GM21526 (cell line): ENCODE results near the gene AZIN2.

Experiments
- ATAC-seq: cut with Tn5 transposase; IDR thresholded peaks from one replicate; pipeline ENCODE4 v1.9.1; 2021; ENCODE audit warnings: moderate library complexity; ENCODE audit not compliant: unreplicated experiment, low FRiP score

Gene AZIN2

DNA sequence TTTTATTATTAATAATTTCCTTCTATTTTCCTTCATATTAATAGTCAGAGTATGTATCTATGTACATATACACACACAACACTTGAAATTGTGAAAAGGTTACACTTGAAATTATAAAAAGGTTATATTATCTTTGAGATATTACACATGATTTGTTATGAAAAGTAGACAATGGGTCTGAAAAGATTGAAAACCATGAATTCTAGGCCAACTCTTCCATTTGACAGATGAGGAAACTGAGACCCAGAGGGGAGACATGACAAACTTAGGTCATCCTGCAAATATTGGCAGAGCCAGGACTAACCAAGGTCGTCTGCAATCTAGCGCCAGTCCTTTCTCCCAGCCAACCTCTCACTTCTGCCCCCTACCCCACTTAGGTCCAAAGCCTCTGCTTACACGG is 67.7 kb downstream of the AZIN2 start:
- ATAC-seq: no peak

GRCh38 chr1:33149453-33150190 is 68.7 kb downstream of the AZIN2 start:
- no peak for ATAC-seq

GRCh38 chr1:33150522-33150921 is 69.6 kb downstream of the AZIN2 start:
- ATAC-seq: no peak

DNA sequence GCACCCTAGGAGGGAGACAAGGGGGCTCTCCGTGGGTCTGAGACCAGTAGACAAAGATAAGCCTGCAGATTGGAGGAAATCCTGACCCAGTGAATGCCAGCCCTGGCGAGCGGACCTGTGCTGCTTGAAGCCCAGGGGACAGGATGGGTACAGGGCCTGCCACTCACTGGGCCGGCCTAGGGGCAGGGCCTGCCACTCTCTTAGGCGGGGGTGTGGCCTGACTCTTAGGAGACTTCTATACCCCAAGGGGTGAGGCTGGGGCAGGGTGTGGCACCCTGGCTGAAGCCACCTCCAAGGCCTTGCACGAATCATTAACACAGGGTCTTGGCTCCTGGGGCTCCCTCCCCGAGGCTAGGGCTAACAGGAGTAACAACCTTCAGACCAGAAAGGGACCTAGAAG is 70.2 kb downstream of the AZIN2 start:
- ATAC-seq: no peak

DNA sequence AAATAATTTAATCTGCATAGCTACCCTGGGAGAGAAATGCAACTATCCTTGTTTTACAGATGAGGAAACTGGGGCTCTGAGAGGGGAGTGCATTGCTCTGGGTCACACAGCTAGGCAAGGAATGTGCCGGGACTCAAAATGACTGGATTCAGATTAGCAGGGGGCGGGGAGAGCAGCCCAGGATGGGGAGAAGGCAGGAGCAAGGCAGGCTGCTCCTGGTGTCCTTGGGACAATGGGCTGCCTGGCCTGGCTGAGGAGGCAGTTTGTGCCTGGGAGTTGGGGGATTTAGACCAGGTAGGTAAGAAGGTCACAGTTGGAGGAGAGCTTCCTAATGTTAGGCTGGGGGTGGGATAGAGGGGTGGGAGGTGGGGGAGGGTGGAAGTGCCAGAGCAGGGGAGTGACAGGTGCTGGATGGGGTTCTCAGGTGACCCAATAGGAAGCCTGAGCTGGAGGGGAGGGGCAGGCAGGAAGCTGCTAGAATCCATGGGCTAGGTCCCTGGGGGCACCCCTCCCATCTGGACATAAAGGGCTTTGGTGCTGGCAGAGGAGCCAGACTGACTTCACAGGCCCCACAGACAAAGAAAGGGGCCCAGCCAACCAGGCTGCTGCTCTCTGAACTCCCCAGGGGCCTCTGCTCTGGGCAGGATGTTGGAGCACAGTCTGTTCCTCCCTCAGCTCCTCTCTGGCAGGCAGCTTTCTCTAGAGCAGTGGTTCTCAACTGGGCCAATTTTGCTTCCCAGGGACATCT is 71.9 kb downstream of the AZIN2 start:
- no peak for ATAC-seq

DNA sequence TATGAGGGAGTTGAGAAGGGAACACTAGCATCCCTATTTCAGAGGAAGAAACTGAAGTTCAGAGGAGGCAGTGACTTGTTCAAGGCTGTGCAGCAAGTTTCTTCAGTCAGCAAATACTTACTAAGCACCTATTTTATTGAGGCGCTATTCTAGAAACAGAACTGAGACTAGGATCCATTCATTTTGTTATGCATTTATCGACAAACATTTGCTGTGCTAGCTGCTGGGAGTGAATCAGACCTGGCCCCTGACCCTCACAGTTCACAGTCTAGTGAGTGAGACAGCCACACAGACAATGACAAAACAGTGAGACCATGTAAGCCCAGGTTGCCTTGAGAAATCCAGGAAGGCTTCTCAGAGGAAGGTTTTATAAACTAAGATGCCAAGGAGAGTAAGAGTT is 72.7 kb downstream of the AZIN2 start:
- ATAC-seq: no peak

- ATAC-seq: no peak
Observed at GRCh38 chr1:33155877-33156538, 75.1 kb downstream of the AZIN2 start.

DNA sequence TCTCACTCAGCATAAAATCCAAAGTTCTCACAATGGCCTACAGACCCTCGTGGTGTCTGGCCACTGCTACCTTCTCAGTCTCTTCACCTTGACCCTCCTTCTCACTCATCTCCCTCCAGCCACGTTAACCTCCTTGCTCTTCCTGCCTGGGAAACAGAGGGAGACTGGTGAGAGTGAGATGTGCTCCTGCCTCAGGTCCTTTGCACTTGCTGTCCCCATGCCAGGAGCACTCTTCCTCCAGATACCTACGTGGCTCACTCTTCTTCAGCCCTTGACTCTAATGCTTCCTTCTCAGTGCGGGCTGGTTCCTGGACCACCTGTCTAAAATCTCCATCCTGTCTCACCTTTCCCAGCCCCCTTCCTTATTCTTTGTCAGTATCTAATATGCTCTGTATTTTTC is 76.2 kb downstream of the AZIN2 start:
- ATAC-seq: no peak

DNA sequence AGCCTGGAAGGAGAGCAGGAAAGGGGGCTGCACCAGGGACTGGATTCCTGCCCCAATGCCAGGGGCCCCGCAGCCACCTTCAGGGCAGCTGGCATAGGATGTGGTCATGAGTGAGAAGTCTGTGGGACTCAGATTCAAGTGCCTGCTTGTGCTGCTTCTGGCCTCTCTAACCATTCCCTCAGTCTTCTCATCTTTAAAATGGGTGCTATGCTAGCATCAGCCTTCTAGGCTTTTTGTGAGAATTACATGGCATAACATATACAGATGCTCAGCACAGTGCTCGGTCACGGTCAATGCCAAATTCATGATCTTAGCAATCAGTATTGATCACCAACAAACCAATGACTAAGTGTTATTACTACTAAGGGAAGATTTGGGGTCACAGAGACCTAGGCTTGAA is 77.4 kb downstream of the AZIN2 start:
- ATAC-seq: no peak

- no peak for ATAC-seq
Observed at GRCh38 chr1:33159577-33159976, 78.6 kb downstream of the AZIN2 start.

DNA sequence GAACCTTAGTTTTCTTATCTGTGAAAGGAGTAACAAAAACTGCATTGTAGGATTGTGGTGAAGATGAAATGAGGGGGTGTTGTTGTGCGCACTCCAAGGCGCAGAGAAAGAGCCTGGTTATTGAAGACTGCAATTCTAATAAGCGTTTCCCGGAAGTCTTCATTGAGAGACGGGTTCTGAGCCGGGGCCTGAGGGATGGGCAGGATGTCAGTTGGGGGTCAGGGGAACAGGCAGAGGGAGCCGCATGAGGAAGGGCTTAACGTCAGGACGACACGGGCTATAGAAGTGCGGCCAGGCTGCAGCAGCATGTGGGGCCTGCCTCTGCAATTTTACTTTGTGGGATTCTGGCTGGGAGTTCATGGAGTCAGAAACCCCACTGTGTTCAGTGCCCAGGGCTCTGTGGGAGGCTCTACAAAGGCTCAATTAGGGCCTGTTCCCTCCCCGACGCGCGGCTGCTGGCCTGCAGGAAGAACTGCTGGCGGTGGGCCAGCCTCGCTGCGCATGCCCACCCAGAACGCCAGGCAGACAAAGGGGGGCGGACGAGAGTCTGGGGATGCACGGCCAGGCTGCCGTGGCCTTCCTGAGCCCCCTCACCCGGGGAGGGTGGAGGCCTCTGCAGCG is 80.2 kb downstream of the AZIN2 start:
- ATAC-seq: no peak

DNA sequence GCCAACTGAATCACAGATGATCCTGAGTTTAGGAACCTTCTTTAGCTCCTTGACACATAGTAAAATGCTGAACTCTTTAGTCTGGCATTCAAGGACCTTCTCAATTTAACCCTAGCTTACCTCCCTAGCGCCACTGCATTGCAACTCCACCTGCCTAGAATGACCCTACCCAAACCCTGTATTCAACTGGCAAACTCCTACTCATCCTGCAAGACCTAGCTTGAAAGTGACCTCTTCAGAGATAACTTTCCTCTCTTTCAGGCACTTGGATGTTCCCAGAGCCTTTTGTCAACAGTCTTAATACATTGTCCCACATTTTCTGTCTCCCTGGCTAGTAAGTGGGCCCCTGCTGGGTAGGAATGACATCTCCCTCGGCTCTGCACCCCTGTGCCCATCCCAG is 81.2 kb downstream of the AZIN2 start:
- ATAC-seq: no peak

DNA sequence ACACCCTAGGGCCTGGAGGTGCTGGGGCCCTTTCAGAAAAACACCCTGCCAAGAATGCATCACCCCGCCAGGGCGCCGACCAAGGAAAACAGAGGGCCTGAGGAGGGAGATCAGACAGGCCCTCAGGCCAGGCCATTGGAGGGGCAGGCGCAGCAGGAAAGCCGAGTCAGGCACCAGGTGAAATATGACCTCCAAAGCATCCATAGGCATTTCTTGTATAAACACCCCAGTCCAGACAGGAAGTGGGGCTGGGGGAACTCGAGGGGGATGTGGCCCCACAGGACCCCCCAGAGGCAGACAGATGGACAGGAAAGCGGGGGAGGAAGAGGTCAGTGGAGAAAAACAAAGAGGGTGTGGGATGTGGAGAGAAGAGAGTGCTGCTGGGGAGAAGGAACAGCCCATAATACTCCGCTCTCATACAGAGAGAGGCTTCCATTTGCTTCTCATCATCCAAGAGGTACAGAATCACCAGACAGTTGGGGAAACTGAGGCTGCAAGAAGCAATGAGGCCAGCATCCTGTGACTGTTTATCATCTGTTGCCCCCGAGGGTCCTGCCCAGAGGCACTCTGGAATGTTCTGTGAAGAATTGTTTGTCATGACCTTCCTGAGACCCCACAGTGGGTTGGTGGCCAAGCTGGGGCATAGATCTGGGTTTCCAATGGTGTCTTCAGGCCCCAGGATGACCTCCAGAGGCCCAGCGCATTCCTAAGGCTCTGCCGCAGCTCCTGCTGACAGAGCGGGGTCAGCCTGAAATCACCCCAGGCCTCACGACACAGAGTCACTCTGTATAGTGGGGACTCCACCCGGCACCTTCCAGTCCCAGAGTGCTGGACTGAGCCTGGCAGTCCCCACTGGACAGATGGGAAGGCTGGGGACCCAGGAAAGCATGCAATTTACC is 82.9 kb downstream of the AZIN2 start:
- no peak for ATAC-seq

DNA sequence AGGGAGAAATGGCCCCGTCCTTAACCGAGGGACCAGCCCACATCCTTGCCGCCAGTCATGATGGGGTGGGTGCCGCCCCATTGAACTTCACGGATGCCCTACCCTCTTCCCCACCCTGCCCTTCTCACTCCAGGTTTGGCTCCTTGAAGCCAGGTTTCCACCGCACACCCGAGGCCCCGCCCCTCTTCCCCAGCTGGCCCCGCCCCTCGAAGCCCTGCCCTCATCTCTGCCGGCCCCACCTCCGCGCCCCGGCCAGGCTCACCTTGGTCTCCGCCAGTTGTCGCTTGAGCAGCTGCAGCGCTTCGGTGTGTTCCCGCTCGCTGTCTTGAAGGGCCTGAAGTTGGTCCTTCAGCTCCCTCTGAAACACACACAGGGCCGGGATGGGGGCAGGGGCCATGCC is 84.3 kb downstream of the AZIN2 start:
- ATAC-seq: no peak

- no peak for ATAC-seq
Observed at GRCh38 chr1:33165809-33166208, 84.9 kb downstream of the AZIN2 start.

DNA sequence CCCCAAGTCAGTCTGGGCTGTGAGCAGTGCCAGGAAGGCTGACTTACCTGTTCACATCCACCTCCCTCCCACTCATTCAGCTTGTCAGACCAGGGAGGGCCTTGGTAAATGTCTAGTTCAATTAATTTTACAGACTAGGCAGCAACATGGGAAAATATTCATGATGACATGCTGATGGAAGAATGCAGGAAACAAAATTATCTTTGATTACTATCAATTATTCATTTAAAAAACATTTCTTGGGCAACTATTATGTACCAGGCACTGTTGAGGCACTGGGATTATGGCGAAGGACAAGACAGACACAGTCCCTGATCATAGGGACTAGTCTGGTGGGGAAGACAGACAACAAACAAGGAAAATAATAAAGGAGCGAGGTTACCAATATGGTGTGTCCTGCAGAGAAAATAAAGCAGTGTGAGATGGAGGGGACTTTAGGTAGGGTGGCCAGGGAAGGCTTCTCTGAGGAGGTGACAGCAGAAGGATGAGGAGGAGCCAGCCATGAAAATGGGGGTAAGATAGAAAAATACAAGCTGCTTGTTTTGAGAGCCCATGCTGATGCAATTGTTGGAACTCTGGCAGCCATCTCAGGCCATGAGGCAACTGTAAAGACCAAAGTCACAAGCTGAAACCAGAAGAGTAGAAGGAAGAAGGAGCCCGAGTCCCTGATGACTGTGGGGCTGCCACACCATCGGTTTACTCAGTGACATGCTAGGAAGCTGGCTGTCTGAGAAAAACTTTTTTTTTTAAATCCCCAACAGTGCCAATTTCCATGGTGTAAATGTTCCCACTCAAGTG is 86.9 kb downstream of the AZIN2 start:
- no peak for ATAC-seq

- no peak for ATAC-seq
Observed at GRCh38 chr1:33168556-33169289, 87.8 kb downstream of the AZIN2 start.

- no peak for ATAC-seq
Observed at GRCh38 chr1:33169290-33170055, 88.5 kb downstream of the AZIN2 start.
